NCI-H1694 (cell line): ENCODE data around the gene LOXL1.

Experiments used
- DNase-seq: peaks from one replicate; lab custom pipeline; 2025; lab: John Stamatoyannopoulos, UW

The LOXL1 gene, protein sequence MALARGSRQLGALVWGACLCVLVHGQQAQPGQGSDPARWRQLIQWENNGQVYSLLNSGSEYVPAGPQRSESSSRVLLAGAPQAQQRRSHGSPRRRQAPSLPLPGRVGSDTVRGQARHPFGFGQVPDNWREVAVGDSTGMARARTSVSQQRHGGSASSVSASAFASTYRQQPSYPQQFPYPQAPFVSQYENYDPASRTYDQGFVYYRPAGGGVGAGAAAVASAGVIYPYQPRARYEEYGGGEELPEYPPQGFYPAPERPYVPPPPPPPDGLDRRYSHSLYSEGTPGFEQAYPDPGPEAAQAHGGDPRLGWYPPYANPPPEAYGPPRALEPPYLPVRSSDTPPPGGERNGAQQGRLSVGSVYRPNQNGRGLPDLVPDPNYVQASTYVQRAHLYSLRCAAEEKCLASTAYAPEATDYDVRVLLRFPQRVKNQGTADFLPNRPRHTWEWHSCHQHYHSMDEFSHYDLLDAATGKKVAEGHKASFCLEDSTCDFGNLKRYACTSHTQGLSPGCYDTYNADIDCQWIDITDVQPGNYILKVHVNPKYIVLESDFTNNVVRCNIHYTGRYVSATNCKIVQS

DNA sequence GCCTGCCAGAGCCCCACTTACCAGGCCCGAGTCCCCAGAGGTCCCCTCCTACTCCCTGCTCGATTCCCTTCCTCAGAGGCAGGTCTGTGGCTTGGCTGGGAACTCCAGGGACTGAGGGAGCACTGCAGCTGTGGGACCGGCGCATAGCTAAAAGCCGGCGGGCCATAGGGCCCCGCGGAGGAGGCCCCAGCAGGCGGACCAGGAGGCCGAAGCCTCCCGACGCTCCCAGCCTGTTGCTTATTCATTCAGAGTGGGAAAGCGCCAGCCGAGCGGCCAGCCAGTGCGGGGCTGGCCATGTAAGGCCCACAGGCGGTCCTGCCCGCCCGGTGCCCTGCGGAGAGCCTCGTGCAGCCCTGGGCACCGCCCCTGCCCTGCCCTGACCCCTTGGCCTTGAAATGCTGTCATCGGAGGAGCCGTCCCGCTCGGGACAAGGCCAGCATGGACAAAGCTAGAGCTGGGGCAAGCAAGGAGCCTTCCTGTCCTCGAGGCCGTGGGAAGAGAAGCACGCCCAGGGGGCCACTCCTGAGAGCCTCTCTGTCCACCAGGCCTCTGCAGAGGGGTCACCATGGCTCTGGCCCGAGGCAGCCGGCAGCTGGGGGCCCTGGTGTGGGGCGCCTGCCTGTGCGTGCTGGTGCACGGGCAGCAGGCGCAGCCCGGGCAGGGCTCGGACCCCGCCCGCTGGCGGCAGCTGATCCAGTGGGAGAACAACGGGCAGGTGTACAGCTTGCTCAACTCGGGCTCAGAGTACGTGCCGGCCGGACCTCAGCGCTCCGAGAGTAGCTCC, at the start of gene LOXL1:
TSS of gene LOXL1 (plus strand) at position 244 of the 784 bp plus-strand sequence. CDS start at position 566, 322 bp downstream.
- peak; percentile 23 for DNase-seq

DNA sequence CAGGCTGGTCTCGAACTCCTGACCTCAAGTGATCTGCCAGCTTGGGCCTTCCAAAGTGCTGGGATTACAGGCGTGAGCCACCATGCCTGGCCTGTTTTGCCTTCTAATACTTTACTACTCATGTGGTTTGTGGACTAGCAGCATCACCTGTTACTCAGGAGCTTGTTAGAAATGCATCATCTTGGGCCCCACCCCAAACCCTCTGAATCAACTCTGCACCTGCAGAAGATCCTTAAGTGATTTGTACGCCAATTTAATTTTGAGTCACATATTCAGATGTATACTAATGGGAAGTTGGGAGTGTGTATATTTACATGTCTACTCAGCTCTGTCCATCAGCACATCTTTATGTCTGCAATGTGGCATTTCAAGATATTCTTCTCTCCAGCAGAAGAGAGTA, 46.8 kb upstream of the LOXL1 start:
- DNase-seq: no peak

DNA sequence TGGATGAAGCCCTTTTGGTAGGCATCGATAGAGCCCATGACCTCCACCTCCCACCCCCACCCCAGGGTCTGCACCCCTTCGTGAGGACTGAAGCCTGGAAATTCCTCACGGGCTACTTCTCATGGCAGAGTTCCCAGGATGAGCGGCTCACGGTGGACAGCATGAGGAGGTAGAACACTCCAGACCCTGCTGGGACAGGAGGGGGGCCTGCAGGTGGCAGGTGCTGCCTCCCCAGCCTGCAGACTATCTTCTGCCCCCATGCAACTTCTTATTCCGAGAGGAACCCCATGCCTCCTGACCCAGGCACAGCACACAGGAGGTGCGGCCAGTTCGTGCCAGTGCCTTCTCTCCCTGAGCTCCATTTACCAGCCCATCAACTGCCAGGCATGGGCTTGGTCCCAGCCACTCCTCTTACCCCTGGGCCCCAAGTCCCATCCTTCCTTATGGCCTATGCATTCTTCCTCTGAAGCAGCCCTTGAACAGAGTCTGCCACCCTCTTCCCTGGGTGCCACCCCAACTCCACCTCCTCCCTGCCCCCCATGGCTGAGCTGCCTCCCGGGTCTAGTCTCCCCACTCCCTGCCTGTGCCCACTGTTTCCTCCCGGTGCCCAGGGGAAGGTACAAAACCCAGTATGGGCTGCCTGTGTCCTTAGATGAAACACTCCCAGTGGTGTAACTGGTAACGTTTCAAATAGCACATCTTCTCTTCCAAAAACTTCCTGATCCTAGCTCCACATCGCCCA, 44.5 kb upstream of the LOXL1 start:
- DNase-seq: no peak

DNA sequence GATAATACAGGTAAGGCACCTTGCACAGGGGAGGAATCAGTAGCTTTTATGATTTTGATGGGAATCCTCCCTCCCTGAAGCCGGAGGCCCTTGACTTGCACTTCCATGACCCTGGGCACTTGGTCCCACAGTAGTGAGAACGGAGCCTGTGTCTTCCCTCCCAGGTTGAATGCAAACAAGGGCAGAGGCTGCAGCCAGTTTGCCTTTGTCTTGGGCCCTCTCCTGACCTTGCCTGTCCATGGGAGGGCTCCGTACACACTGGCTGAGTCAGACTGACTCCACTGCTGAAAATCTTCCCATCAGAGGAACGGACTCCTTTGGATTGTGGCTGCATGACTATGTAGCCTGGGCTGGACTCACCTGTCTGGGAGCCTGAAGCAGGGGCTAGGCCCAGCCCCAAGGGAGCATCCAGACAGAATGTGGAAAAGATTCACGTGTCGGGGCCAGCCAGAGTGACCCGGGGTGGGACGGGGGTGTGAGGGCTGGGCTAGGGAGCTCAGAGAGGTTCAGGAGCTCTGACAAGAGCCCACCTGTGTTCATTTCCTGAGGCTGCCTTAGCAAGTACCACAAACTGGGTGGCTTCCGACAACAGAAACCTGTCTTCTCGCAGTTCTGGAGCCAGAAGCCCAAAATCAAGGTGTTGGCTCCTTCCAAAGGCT, 43.4 kb upstream of the LOXL1 start:
- DNase-seq: no peak

DNA sequence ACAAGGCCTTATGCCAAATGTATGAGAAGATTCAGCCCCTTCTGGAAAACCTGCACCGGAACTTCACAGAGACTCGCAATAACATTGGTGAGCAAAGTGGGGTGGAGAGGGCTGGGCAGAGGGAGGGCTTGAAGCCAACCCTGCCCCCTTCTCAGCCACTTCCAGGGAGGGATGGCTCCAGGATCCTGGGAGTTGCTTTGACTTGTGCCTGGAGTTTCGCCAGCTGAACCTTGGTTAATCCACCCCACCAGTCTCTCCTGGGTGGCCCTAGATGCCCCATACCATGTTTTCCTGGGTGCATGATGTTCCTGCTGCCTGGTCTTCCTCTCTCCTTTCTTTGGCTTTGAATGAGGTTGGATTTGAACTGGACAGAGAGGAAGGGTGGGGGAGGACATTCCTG, 42.1 kb upstream of the LOXL1 start:
- no peak for DNase-seq

DNA sequence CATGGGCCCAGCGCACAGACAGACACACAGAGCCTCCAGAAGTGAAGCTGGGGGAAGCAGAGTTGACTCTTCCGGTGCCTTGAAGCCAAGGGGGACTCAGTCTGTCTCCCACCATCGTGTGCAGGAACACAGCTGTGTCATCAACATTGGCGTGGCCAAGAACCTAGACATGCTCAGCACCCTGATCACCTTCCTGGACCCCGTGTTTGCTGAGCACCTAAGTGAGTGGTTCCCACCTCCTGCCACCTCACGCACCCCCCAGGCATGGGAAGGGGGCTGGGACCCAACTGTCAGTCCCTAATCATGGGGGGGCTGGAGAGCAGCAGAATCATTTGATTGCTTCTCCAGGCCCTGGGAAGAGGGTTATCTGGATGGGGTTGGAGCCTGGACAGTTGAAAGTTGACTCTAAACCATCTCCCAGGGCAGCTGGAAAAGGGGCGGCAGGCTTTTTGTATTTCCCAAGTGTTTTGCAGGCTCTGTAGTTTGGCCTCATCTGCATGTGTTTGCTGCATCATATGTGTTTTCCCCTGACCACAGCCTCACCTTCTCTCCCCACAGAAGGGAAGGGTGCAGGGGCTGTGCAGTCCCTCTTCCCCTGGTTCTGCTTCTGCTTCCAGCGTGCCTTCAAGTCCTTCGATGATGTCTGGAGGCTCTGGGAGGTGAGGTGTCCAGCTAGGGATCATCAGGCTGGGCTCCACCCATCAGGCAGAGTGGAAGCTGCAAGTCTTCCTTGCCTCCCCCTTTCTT, 40.1 kb upstream of the LOXL1 start:
- DNase-seq: no peak

DNA sequence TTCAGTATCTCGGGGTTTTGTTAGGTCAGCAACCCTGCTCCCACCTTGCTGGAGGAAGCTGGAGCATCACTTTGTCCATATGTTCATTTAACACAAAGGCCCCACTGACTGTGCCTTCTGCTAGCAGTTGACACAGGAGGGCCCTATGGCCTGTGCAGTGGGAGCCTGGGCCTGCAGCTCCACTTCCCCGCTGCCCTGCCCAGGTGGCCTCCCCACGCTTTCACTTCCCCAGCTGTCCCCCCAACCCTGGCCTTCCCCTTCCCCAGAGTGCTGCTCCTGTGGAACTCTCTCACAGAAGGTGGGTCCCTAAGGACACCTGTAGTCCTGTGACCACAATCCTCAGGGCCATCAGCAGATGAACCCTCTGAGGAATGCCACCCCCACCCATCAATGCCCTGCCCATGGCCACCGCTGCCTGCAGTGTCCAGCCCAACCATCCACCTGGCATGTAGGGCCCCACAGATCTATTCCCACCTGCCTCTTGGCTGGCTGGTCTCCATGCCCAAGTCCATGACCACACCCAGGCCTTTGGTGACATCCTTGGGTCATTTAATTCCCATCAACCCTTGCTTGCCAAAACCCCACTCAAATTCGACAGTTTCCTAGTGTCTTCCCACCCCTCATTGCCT, 39.4 kb upstream of the LOXL1 start:
- DNase-seq: no peak

DNA sequence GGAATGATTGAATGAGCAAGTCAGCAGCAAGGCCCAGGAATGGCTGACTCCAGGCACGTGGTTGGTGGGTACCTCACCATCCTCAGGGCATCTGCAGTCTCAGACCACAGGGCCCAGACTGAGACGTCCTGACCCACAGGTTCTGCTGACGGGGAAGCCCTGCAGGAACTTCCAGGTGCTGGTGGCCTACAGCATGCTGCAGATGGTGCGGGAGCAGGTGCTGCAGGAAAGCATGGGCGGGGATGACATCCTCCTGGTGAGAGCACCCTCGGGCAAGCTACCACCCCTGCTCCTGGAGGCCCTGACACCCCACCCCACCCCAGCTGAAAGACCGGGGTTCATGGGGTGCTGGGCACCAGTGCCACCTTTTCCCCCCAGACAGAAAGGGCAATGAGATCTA, 38.8 kb upstream of the LOXL1 start:
- DNase-seq: no peak

DNA sequence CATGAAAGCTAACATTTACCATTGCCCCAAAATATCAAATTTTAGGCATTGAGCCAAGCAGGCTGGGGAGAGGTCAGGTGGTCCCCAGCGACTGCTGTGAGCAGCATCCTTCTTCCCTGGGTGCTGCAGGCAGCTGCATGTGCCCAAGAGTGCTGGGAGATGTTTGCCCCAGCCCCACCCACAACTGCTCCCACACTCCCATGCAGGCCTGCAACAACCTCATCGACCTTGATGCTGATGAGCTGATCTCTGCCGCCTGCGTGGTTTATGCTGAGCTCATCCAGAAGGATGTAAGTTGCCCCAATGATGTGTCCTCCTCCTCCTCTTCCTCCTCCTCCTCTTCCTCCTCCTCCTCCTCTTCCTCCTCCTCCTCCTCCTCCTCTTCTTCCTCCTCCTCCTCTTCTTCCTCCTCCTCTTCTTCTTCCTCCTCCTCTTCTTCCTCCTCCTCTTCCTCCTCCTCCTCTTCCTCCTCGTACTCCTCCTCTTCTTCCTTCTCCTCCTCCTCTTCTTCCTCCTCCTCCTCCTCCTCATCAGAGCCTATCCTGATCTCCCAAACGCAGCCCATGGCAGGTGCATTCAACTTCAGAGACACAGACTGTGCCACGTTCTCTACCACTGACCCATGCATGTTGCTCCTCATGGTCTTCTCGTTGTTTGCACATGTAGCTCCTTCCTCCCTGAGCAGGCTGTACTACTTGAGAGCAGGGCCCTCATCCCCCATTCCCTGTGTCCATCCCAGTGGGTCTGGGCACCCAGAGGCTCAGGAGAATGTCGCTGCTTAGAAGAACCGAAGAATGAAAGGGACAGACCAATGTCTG, 37.8 kb upstream of the LOXL1 start:
- DNase-seq: no peak

DNA sequence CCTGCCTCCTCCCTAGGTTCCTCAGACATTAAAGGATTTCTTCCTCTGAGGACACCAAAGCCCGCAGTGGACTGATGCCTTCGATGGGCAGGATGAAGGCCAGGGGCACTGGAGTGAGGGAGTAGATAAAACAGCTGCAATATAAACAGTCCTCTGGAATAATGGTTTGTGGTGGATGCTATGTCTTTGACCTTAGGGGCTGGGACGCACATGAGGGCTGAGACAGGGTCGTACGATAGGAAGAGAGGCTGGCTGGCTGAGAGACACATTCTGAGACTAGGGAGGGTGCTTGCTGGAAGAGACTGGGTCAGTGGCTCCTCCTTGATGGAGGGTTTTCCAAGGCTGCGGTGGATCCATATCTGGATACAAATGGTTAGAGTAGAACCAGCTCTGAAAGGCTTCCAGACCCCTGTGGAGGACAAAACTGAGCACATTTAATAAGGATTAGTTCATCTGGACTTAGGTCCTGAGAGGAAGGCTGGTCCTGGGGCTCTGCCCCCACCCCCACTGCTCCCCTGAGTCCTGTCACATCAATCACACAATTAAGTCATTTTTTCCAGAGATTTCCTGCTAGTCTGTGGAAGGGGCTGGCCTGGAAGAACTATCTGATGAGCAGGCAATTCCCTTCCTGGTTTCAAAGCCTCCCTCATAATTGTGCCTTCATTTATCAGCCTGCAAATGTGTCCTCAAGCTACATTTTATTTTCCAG, 37.1 kb upstream of the LOXL1 start:
- DNase-seq: no peak

DNA sequence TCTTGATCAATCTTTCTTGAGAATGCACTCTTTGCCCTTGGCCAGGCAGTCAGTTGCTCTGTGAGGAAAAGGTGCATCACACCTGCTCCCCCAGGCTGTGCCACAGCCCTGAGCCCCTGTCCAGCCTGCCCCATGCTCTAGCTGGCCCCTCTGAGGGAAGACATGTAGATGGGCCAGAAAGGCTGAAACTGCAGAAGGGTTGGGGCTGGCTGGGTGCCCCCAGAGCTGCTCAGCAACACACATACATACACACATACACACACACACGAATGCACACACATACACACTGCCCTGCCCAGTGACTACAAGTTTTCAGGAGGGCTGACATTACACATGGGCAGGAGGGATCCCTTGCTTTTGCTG, 36.5 kb upstream of the LOXL1 start:
- DNase-seq: no peak

DNA sequence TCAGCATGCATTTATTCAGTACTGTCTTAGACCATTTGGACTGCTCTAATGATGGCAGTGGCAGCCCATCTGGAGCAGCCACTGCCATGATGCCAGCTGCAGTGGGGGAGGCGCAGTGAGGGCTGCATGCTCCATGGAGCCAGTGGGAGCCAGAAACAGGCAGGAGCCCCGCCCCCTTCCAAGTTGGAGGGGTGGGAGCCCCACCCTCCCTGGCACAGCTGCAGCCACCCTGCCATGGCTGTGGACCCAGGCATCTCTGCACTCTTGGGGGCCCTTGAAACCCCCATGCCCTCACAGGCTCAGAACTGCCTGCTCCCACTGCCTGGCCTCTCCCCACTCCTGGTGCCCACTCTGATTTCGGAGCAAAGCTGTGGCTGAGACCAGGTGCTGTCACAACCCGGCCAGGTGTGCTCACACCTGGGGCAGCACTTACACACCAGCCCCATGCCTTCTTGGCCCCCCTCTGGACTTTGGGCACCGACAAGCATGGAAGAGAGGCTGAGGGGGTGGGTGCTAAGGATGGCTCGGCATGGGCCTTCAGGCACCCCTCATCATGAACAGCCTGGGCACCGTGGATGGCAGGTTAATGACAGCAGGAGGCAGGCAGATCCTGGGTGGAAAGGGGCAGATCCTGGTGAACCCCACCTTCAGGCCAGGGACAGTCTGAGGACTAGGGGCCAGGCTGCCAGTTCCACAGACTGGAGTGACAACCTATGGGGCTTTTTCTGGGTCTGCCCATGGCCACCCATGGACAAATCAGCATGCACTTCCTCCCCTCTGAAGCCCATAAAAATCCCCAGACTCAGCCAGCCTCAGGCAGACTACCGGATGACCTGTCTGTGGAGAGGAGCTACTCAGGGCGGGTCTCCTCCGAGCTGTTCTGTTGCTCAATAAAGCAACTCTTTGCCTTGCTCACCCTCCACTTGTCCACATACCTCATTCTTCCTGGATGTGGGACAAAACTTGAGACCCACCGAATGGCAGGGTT, 34.6 kb upstream of the LOXL1 start:
- DNase-seq: no peak

DNA sequence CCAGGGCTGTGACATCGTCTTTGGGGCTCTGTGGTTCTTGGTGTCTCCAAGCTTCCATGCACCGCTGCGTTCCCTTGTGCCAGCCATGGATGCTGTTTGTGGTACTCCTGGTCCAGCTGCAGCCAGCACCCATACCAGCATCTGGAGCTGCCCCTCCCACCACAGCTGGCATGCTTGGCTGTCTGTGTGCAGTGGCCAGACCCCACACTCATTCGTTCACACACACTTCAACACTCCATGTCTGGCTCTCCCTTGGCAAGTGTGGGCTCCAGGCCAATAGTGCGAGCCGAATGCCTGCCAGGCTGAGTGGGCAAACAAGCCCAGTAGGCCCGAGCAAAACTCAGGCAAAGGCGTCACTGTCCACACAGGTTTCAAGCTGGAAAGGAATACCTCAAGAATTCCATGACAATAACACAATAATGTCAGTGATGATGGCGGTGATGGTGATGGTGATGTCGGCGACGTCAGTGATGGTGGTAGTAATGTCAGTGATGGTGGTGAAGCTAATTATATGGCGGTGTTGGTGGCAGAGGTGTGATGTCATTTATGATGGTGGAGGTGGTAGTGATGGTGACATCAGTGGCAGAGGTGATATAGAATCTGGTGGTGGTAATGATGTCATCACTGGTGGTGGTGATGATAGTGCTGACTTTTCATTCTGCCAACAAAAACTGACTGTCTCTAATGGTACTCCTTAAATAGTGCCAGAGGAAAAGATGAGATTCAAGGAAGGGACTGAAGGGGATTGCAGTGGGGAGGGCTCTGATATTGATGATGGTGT, 33.6 kb upstream of the LOXL1 start:
- no peak for DNase-seq

DNA sequence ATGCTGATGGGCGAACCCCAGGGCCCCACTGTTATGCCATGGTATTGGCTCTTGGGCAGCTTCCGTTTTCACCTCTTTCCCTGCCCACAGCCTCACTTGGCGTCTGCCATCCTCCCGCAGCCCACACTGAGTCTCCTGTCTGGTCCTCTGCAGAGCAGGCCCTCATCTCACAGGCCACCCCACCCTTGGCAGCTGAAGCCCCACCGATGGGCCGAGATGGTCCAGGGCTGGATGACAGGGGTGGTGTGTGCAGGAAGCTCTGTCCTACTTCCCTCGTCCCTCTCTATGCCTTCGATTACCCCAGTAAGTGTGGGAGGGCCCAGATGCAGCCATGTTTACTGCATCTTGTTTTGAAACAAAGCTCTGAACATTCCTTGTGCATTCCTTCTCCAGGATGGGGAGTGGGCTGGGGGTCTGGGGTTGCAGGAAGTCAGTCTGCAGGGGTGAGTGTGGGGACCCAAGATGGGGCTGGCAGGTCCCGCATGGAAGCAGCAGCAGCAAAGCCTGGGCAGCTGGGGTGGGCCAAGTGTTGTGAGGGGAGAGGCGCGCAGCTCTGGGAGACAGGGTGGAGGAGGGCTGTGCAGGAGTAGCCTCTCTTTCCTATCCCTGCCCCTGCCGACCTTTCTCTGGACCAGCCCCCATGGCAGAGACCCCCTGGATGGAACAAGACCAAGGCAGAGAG, 32.0 kb upstream of the LOXL1 start:
- DNase-seq: no peak

DNA sequence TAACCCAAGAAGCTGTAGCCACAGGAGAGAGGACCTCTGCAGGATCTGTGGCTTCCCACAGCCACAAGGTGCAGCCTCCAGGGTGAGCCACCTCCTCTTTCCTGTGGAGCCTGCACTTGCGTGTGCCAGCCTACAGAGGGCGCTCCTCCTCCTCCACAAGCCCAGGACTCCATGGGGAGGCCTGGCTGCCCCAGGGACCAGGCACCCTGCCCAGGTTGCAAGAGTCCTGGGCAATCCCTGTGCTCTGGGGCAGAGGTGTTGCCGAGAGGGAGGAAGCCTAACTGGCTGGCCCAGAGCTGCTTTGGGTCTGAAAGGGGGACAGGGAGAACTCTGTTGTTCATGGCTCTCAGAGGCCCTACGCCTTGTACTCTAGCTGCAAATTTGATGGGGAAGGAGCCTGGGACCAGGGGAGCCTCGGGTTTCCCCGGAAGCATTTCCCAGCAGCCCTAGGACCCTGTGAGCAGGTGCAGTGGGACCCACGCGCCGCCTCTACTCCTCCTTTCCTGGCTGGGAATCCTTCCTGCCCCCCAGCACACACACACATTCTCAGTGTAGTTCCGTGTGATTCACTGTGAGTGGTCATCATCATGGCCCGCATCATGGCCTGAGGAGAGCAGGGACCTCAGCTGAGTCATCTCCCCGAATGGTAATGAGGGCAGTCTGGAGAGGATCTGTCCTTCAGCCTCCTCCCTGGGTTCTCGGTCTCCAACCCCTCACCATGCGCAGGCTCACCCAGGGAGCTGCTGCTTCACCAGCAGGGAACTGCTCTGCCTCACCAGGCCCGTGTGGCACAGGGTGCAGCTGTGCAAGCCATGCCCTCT, 28.6 kb upstream of the LOXL1 start:
- DNase-seq: peak; percentile 17
